Activated CD8-positive, alpha-beta T cell treated with anti-CD3 and anti-CD28 coated beads for 36 hours (primary cell): Measurements from ENCODE around the gene TBL3. TPM values are rescaled to one million over a fixed set of nuclear protein-coding genes. Genes with fewer than 3 reads are reported as not detected.

Experiments used
- ATAC-seq: fragments of 200-7000 bp; cut with Tn5 transposase; one replicate; pipeline ENCODE4 v1.10.0; 2021; ENCODE audit warnings: mild to moderate bottlenecking, moderate library complexity
- CTCF ChIA-PET: fragments of 350-600 bp; sonication (Branson Sonifier 250); formaldehyde crosslinking; loops from one replicate; lab custom pipeline; 2021; ENCODE audit warnings: antibody characterized with exemption; lab: Charles Lee
- POLR2A ChIA-PET: fragments of 350-600 bp; sonication (Branson Sonifier 250); formaldehyde crosslinking; loops from one replicate; lab custom pipeline; 2021; ENCODE audit warnings: antibody characterized with exemption; lab: Charles Lee
- DNase-seq: peaks from one replicate; pipeline ENCODE4 v3.0.0-alpha.2; 2020
- H3K27ac Mint-ChIP-seq: one replicate; pipeline ENCODE4 v1.8.0; 2021; ENCODE audit warnings: mild to moderate bottlenecking, mixed read lengths
- H3K27me3 Mint-ChIP-seq: one replicate; pipeline ENCODE4 v1.8.0; 2021; ENCODE audit warnings: mixed read lengths
- H3K36me3 Mint-ChIP-seq: one replicate; pipeline ENCODE4 v1.8.0; 2021; ENCODE audit warnings: low read depth, mixed read lengths
- H3K4me1 Mint-ChIP-seq: one replicate; pipeline ENCODE4 v1.8.0; 2021; ENCODE audit warnings: low read depth, mixed read lengths
- H3K4me3 Mint-ChIP-seq: one replicate; pipeline ENCODE4 v1.8.0; 2021; ENCODE audit warnings: mild to moderate bottlenecking, moderate library complexity, mixed read lengths
- H3K9me3 Mint-ChIP-seq: one replicate; pipeline ENCODE4 v1.8.0; 2021; ENCODE audit warnings: mixed read lengths
- intact Hi-C: fragments of 100-400 bp; cut with micrococcal nuclease; formaldehyde crosslinking; loops from one replicate; pipeline ENCODE4 v1.10.0; 2022
- total RNA-seq, 2 experiments: library from RNA; stranded (reverse); gene quantifications; one replicate each; pipeline ENCODE4 v1.2.3, GENCODE V29; 2021
- TF ChIP-seq, protein P1 (sequence below): fragments of 200-600 bp; IDR thresholded peaks from one replicate; pipeline ENCODE4 v1.8.0; 2022; ENCODE audit warnings: antibody characterized with exemption, mild to moderate bottlenecking

The TBL3 gene
- total RNA-seq, 2 experiments from 2014 or later: 54.4 to 56.0 TPM

DNA sequence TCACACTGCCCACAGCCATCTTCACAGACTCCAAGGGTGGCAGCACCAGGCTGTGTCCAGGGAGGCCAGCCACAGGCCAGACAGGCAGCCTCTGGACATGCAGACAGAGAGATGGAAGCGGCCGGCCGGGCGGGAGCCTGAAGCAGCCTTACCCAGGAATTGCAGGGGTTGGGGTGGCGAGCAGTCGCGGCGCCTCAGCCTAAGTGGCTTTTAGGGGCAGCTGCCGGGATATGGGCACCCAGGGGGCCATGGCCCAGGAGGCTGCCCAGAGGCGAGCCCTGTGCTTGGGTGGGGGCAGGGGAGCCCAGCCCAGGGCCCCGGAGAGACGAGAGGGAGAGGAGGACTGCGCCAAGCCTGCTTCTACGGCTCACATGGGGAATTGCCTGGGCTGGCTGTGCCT lies 53.4 kb downstream of the TBL3 start:
- no peaks in the 10 kb centered on the region for H3K9me3 Mint-ChIP-seq
- H3K4me3 Mint-ChIP-seq: no peak overlapping the region
- no peak overlapping the region for H3K27ac Mint-ChIP-seq
- ATAC-seq (no peak), DNase-seq (no peak)
- ChIA-PET POLR2A (interaction anchor here (1.3 kb wide), 1 partner anchor 16 kb away, joined by 4 read pairs; no protein-coding TSS in a partner anchor), CTCF (interaction anchor here (1.5 to 3.8 kb wide), 3 partner anchors 9 to 130 kb away, joined by 3 to 46 read pairs (median 5); partner anchors contain the start of gene TRAF7)
- peaks cover 24% of the 10 kb centered on the region for H3K4me1 Mint-ChIP-seq
- peaks cover 25% of the 10 kb centered on the region for H3K27me3 Mint-ChIP-seq
- TF ChIP-seq, protein P1, sequence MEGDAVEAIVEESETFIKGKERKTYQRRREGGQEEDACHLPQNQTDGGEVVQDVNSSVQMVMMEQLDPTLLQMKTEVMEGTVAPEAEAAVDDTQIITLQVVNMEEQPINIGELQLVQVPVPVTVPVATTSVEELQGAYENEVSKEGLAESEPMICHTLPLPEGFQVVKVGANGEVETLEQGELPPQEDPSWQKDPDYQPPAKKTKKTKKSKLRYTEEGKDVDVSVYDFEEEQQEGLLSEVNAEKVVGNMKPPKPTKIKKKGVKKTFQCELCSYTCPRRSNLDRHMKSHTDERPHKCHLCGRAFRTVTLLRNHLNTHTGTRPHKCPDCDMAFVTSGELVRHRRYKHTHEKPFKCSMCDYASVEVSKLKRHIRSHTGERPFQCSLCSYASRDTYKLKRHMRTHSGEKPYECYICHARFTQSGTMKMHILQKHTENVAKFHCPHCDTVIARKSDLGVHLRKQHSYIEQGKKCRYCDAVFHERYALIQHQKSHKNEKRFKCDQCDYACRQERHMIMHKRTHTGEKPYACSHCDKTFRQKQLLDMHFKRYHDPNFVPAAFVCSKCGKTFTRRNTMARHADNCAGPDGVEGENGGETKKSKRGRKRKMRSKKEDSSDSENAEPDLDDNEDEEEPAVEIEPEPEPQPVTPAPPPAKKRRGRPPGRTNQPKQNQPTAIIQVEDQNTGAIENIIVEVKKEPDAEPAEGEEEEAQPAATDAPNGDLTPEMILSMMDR: no peak
- H3K36me3 Mint-ChIP-seq: peaks cover 4% of the 10 kb centered on the region
- intact Hi-C loops: no loop called here

GRCh38 chr16:2025878-2026460 lies 54.1 kb downstream of the TBL3 start:
- Mint-ChIP-seq H3K4me1 (peaks cover 18% of the 10 kb centered on the region), H3K27me3 (peaks cover 19% of the 10 kb centered on the region), H3K9me3 (no peaks in the 10 kb centered on the region), H3K36me3 (peaks cover 4% of the 10 kb centered on the region), H3K27ac (no peak overlapping the region), H3K4me3 (peak overlapping the region; percentile 15)
- DNase-seq: no peak
- TF ChIP-seq, protein P1: no peak
- ChIA-PET CTCF (interaction anchor here (1.6 to 2.4 kb wide), 2 partner anchors 10 to 114 kb away, joined by 5 to 11 read pairs; no protein-coding TSS in a partner anchor), POLR2A (no interaction called here)
- no peak for ATAC-seq
- intact Hi-C loops: no loop called here

GRCh38 chr16:2026461-2027023 lies 54.7 kb downstream of the TBL3 start, which contains the start of gene NHERF2:
NHERF2 (plus strand) TSS chr16:2026902; CDS start chr16:2027006, 104 bp downstream.
- TF ChIP-seq, protein P1: no peak
- H3K36me3 Mint-ChIP-seq: peaks cover 3% of the 10 kb centered on the region
- ChIA-PET CTCF (interaction anchor here (1.6 to 2.4 kb wide), 2 partner anchors 10 to 114 kb away, joined by 5 to 11 read pairs; no protein-coding TSS in a partner anchor), POLR2A (interaction anchor here (1.4 to 1.5 kb wide), 2 partner anchors 126 to 128 kb away, joined by 6 to 8 read pairs; partner anchors contain the start of gene TRAF7)
- ATAC-seq: no peak
- intact Hi-C loops: no loop called here
- peaks cover 18% of the 10 kb centered on the region for H3K4me1 Mint-ChIP-seq
- H3K4me3 Mint-ChIP-seq: peak within 1 kb of the TSS; percentile 60
- H3K27ac Mint-ChIP-seq: no peak within 1 kb of the TSS
- peaks cover 17% of the 10 kb centered on the region for H3K27me3 Mint-ChIP-seq
- DNase-seq: no peak
- H3K9me3 Mint-ChIP-seq: no peaks in the 10 kb centered on the region

DNA sequence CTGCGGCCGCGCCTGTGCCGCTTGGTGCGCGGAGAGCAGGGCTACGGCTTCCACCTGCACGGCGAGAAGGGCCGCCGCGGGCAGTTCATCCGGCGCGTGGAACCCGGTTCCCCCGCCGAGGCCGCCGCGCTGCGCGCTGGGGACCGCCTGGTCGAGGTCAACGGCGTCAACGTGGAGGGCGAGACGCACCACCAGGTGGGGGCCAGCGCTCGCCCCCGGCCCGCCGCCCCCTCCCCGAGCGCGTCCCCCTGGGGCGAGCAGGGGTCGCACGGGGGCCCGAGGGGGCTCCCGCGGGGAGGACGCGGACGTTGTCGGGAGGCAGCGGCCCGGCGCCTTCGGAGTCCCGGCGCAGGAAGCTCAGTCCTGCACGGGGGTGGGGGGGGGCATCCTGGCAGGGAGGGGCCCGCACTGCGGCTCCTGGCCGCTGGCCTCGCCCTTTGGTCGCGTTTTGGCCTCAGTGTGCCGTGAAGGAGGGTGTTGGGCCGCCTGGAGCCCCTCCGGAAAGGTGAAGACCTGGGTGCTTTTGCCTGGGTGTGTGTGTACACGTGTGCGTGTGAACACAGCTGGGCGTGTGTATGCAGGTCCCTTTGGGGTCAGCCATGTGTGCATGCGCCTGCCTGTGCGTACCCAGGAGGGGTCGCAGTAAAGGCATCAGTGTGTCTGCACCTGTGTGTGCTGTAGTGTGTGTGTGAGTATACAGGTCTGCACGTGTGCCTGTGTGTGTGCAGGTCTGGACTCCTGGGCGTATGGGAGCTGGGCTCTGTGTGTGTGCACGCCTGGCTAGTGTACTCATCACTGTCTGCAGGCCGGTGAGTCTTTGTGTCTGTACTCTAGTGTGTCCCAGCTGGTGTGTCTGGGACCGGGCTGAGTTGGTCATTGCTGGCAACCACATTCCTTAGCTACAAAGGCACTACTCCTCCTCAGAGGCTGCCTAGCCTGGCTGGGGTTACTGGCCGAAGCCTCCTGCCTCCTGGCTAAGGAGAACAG lies 55.5 kb downstream of the TBL3 start:
- POLR2A ChIA-PET: interaction anchor here (1.3 to 1.5 kb wide), 4 partner anchors 18 to 128 kb away, joined by 4 to 8 read pairs (median 6); partner anchors contain the start of genes NTHL1, TRAF7 and TSC2
- DNase-seq (no peak), ATAC-seq (no peak)
- Mint-ChIP-seq H3K27me3 (peaks cover 14% of the 10 kb centered on the region), H3K4me1 (peaks cover 18% of the 10 kb centered on the region), H3K9me3 (no peaks in the 10 kb centered on the region), H3K27ac (no peak overlapping the region), H3K4me3 (peak overlapping the region; percentile 60), H3K36me3 (peaks cover 2% of the 10 kb centered on the region)
- intact Hi-C loops: no loop called here
- TF ChIP-seq, protein P1: peak; percentile 10
- CTCF ChIA-PET: interaction anchor here (1.0 to 2.4 kb wide), 2 partner anchors 14 to 113 kb away, joined by 3 to 11 read pairs; no protein-coding TSS in a partner anchor
